ENCODE results near the gene MANEA. TPM values are rescaled to one million over a fixed set of nuclear protein-coding genes. Genes with fewer than 3 reads are reported as not detected.

MANEA gene
- total and polyA plus RNA-seq, 2 of the 8 experiments (the other 6 are each of a cell fraction or from before 2014, with no cell fraction given): 2.8 to 10.4 TPM

GRCh38 chr6:95553880-95554279 lies 23.5 kb upstream of the MANEA start:
- no peaks in the 10 kb centered on the region for H3K36me3 ChIP-seq (ENCODE audit: control insufficient read depth in 2 of 4, insufficient read depth in 4 of 4, low read length in 3 of 4)
- no peak overlapping the region for H3K4me2 ChIP-seq (ENCODE audit: insufficient read depth in 1 of 2, low read depth in 2 of 2, low read length in 2 of 2)
- ChIA-PET POLR2A (ENCODE audit: partially characterized antibody) (no interaction called here), CTCF (ENCODE audit: partially characterized antibody) (no interaction called here)
- no peak overlapping the region for H3K56ac ChIP-seq (replicated peaks; ENCODE audit: insufficient read length, low read depth, low read length)
- H3K18ac ChIP-seq (ENCODE audit: extremely low read depth, low read length): no peak overlapping the region
- FAIRE-seq (no peak), DNase-seq (ENCODE audit: low read depth in 1 of 2, low spot score in 2 of 2) (no peak)
- no peak overlapping the region for H3K9ac ChIP-seq (replicated peaks in 1 of 4; ENCODE audit: extremely low read depth in 1 of 4, low read depth in 3 of 4, low read length in 3 of 4)
- H4K20me1 ChIP-seq (replicated peaks in 1 of 2; ENCODE audit: control insufficient read depth in 1 of 2, insufficient read depth in 2 of 2, low read length in 2 of 2): no peaks in the 10 kb centered on the region
- no peak overlapping the region for H2AK5ac ChIP-seq (ENCODE audit: low read depth, low read length)
- no peak overlapping the region for H4K91ac ChIP-seq (replicated peaks; ENCODE audit: insufficient read length, low read length)
- no peak overlapping the region for H2BK15ac ChIP-seq (ENCODE audit: low read length)
- no peak overlapping the region for H2BK20ac ChIP-seq (ENCODE audit: low read length)
- no peak overlapping the region for H2BK5ac ChIP-seq (ENCODE audit: low read depth, low read length)
- H3K27me3 ChIP-seq (replicated peaks in 1 of 4; ENCODE audit: control insufficient read depth in 3 of 4, extremely low read depth in 1 of 4, insufficient read depth in 3 of 4, low read length in 3 of 4): no peaks in the 10 kb centered on the region
- no peaks in the 10 kb centered on the region for H3K79me2 ChIP-seq (ENCODE audit: control insufficient read depth in 1 of 2, insufficient read depth in 2 of 2, low read length in 2 of 2)
- H3K4me1 ChIP-seq (replicated peaks in 1 of 4; ENCODE audit: control insufficient read depth in 3 of 4, insufficient read depth in 4 of 4, low read length in 3 of 4): no peaks in the 10 kb centered on the region
- no peak overlapping the region for H2BK12ac ChIP-seq (ENCODE audit: low read depth, low read length)
- H3K9me3 ChIP-seq (ENCODE audit: insufficient read depth in 2 of 2, low read depth in 1 of 2, low read length in 1 of 2): no peaks in the 10 kb centered on the region
- no peak overlapping the region for H3K27ac ChIP-seq (ENCODE audit: low read depth, low read length)
- H2BK120ac ChIP-seq (replicated peaks; ENCODE audit: low read depth, low read length): no peak overlapping the region
- no peaks in the 10 kb centered on the region for H3K23me2 ChIP-seq (ENCODE audit: low read depth, low read length)
- H3K4ac ChIP-seq (replicated peaks; ENCODE audit: insufficient read length, low read depth, low read length): no peak overlapping the region
- no peak for TF ChIP-seq CTBP2 (IDR thresholded peaks at IDR 0.05; ENCODE audit: borderline replicate concordance, insufficient read depth, insufficient read length, low read length)
- no peak for TF ChIP-seq RAD21 (IDR thresholded peaks at IDR 0.05 in 1 of 2, conservative IDR thresholded peaks at IDR 0.05 in 1 of 2; ENCODE audit: low read depth in 2 of 2, low read length in 2 of 2)
- no peak for TF ChIP-seq BACH1 (IDR thresholded peaks at IDR 0.05; ENCODE audit: low read length)
- TF ChIP-seq ZNF274 (IDR thresholded peaks at IDR 0.05; ENCODE audit: borderline replicate concordance, extremely low read depth, low read length): no peak
- TF ChIP-seq MAFK (IDR thresholded peaks at IDR 0.05; ENCODE audit: low read depth, low read length): no peak
- no peak for TF ChIP-seq GABPA (IDR thresholded peaks at IDR 0.05; ENCODE audit: borderline replicate concordance, insufficient read depth, low read length)
- TF ChIP-seq, protein P1, sequence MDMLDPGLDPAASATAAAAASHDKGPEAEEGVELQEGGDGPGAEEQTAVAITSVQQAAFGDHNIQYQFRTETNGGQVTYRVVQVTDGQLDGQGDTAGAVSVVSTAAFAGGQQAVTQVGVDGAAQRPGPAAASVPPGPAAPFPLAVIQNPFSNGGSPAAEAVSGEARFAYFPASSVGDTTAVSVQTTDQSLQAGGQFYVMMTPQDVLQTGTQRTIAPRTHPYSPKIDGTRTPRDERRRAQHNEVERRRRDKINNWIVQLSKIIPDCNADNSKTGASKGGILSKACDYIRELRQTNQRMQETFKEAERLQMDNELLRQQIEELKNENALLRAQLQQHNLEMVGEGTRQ (IDR thresholded peaks at IDR 0.05; ENCODE audit: low read length): no peak
- no peak for TF ChIP-seq JUND (IDR thresholded peaks at IDR 0.05; ENCODE audit: low read length)
- no peak for TF ChIP-seq JUN (IDR thresholded peaks at IDR 0.05; ENCODE audit: low read depth, low read length)
- TF ChIP-seq BRCA1 (IDR thresholded peaks at IDR 0.05; ENCODE audit: low read depth, low read length): no peak
- TF ChIP-seq ATF2 (IDR thresholded peaks at IDR 0.05; ENCODE audit: low read length): no peak
- no peak overlapping the region for H2AFZ ChIP-seq (ENCODE audit: low read length)
- no peak overlapping the region for H3K23ac ChIP-seq (ENCODE audit: insufficient read length)
- no peak overlapping the region for H4K5ac ChIP-seq (ENCODE audit: insufficient read length, low read depth, low read length)
- H3K14ac ChIP-seq (ENCODE audit: insufficient read length): no peak overlapping the region
- H3K79me1 ChIP-seq (ENCODE audit: low read depth, low read length): no peaks in the 10 kb centered on the region
- WGBS, 2 experiments (ENCODE audit: extremely low coverage in 1 of 2, insufficient coverage in 1 of 2, insufficient read length in 1 of 2, insufficient replicate concordance in 2 of 2, low coverage in 1 of 2, low lambda C conversion rate in 2 of 2, missing lambda C conversion rate in 1 of 2): 85% methylated on average over 1 of the region's 1 CpG; no CpG with 5 or more reads in 1 of the 2 experiments
- no peak overlapping the region for H3K4me3 ChIP-seq (ENCODE audit: extremely low read depth in 1 of 4, insufficient read depth in 2 of 4, low read depth in 3 of 4, low read length in 4 of 4)
- no peak overlapping the region for H4K8ac ChIP-seq (ENCODE audit: extremely low read depth, insufficient read depth, low read length)
